ENCODE data around the gene PDIA5.

- TF ChIP-seq POLR2A (IDR thresholded peaks at IDR 0.05): no peak
- no peak for TF ChIP-seq CTCF (IDR thresholded peaks at IDR 0.05)
- no peak for TF ChIP-seq POLR2AphosphoS5 (IDR thresholded peaks at IDR 0.05)
- TF ChIP-seq EP300 (IDR thresholded peaks at IDR 0.05): no peak
Observed at GRCh38 chr3:123167686-123168085, 100.9 kb downstream of the PDIA5 start.
